Amniotic stem cell (primary cell): Measurements from ENCODE around the gene NDP.

Source experiments
- DNase-seq: peaks from one replicate; lab custom pipeline; 2025; lab: John Stamatoyannopoulos, UW

The NDP gene, protein sequence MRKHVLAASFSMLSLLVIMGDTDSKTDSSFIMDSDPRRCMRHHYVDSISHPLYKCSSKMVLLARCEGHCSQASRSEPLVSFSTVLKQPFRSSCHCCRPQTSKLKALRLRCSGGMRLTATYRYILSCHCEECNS

DNA sequence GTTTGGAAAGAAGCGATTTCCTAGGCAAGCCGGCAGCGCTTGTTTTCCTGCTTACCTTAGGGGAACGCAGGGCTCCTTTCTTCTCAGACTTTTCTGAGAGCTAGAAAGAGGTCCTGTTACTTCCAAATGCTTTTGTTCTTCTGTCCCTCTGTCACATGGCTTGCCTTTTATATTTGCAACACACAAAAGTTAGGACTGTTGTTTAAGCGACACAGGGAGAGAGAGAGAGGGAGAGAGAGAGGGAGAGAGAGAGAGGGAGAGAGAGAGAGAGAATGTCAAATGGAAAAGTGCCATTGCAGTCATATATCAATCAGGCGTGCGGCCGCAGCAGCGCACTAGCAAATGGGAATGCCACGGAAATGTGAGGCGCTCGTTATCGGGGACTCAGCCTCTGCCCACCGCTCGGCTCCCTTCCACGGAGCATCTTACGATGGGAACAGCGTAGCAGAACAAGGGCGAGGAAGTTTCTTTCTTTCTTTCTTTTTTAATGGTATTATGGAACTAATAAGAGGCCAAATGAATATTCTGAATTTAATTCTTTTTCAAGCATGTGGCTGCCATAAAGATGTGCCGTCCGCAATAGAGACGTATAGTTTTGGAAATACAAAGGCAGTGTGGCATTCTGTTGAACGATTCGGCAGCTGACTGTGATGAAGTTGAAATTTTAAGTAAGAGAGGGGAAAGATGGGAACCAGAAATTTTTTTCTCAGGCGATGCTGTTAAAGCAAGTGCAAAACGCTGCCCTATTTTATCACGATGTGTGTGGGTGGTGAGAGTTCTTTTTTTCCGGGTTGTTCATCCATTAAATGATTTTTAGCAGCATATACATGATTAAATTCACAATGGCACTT, at the start of gene NDP:
Gene NDP, minus strand, starts transcription at position 142 of the 851 bp plus-strand sequence. CDS start 14,745 bp downstream, outside the sequence.
- no peak for DNase-seq

DNA sequence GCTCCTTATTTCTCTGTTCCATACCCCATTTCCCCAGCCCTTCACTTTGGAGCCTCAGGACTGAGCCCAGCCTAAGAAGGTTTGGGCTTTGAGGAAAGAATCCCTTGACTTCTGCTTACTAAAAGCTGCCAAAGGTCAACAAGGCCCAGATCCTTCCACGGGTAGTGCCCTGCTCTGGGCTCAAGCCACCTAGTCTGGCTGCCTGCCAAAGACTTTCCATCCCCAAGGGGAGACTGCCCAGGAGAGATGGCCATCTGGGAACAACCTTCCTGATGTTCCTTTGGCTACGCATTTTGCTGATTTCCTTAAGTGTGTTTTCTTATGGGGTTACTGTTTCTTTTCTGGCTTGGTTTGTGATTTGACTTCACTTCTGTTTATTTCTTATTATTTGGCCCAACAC, 49.8 kb upstream of the NDP start:
- DNase-seq = no peak

DNA sequence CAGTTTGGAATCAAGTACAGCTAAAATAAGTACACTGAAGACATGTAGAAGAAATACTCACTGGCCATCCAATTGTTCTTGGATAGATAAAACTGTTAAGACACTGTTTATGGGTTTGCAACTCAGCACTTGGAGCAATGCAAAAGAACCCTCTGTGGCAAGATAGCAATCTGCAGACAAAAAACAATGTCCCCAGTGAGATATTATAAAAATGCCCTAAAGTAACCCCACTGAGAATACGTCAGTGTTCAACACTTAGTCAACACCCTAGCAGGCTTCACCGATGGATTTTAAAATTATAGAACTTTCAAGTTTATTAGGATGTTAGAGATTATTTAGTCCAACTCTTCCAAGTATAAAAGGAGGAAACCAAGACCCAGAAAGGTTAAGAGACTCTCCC, 47.5 kb upstream of the NDP start:
- DNase-seq = no peak

DNA sequence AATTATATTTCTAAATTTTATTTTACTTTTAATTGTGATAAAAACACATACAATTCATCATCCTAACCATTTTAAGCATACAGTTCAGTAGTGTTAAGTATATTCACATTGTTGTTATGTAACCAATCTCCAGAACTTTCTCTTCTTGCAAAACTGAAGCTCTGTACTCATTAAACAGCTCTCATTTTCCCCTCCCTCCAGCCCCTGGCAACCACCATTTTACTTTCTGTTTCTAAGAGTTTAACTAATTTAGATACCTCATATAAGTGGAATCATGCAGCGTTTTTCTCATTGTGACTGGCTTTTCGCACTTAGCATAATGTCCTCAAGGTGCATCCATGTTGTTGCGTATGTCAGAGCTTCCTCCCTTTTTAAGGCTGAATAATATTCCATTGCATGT, 46.7 kb upstream of the NDP start:
- DNase-seq = no peak

DNA sequence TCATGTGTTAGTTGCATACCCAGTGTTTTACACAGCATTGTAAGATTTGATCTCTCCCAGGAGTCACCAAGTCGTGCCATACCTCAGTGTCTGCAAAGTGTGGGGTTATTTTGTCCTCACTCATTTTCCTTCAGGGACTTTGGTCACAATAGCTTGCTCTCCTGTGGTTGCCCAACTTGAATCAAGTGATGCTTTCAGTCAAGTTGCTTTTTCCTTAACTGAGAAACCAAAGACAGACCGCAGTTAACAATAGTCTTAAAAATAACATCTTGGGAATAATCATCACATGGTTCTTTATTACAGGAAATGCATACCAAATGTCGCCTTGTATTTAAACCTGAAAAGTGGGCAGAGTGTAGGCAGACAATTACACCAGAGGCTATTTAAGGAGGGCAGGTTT, 44.5 kb upstream of the NDP start:
- no peak for DNase-seq

DNA sequence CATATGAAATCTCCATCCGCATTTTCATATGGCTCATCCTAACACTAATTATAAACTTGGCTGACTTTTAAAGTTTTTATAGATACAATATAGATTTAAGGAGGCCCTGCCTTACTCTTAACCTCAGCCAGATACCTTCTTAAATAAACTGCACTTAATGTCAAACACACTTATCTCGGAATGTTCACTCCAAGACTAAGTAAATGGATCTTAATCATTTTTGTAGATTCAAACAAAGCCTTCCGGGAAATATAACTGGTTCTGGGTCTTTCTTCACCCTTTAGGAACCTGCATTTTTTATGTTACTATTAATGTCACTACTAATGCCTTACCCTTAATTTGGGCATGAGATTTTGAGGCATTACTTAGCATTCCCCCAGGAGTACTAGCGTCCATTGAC, 43.7 kb upstream of the NDP start:
- no peak for DNase-seq

DNA sequence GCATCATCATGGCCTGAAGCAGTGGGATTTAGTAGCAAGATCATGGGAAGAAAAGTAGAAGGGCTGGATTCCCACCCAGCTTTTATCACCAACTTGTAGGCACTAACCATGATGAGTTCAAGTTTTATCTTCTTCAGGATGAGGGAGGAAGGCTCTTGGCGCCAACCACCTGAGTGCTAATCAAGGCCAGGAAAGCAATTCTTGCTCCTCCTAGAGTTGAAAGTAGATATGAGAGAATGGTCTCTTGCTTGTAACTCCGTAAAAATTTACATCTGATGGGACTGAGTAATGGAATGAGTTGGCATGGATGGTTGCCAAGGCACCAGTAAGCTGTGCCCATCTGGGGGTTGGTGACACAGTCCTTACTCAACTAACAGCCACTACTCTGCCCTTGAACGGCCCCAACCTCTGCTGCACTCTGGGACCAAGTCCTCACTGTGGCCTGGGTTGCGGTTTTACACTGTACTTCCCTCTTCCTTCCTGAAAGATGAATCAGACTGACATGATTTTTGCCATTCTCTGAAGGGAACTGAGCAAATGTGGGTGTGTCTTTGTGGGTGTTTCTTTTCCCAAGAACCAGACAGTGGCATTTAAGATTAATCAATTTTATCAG, 39.4 kb upstream of the NDP start:
- DNase-seq = peak; percentile 14

DNA sequence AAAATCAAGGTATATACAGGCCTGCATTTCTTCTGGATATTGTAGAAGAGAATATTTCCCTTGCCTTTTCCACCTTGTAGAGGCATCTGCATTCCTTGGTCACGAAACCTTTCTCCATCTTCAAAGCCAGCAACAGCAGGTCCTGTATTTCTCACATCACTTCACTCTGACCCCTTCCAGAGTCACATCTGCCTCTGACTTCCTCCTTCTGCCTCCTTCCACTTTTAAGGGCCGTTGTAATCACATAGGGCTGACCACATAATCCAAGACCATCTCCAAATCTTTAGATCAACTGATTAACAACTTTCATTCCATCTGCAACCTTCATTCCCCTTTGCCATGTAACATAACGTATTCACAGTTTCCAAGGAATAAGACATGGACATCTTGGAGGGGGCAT, 38.3 kb upstream of the NDP start:
- DNase-seq = no peak

DNA sequence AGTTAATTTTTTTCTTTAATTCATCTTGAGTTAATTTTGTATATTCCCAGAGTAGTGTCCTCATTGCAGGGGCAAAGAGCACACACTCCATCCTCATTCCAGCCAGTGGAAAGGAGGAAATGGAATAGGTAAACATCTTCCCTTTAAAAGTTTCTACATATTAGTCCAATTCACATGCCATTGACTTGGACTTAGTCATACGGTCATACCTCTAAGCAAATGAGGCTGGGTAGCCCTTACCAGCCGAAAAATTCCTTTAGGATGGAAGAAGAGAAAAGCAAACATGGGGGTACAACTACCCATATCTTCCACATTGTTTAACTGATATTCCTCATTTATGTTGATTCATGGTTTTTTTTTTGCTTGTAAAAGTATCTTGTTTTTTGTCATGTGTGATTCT, 37.4 kb upstream of the NDP start:
- no peak for DNase-seq

DNA sequence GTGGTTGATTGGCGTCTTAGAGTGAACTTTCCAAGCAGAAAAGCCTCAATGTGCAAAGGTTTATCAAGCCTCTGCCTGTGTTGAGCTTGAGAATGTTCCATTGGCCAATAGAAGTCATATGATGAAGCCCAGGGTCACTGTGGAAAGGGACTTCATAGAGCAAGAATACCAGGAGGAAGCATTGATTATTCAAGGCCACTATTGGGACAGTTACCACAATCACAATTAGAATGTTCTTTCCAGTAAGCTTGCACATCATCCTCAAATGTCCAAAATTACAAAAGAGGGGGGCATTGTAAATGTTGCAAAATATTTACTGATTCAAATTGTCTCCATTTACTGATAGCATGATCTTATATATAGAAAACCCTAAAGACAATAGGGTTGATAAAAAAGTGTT, 32.9 kb upstream of the NDP start:
- no peak for DNase-seq

DNA sequence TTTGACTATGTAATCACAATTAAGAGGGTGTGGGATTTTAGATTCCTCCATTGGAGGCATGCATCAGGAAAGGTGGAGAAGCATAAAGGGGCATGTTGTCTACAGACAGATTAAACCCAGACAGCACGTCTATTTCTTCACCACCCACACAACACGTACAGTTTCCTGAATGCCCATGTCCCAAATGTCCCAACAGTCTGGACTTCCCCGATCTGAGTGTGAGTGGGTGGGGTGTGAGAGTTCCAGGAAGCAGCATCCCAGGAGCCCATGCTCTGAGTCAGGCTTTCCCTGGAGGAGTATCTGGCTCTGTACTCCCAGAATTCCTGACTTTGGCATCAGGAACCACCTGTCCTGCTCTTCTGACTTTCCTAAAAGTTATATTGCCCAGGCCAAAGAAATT, 30.8 kb upstream of the NDP start:
- DNase-seq = no peak

DNA sequence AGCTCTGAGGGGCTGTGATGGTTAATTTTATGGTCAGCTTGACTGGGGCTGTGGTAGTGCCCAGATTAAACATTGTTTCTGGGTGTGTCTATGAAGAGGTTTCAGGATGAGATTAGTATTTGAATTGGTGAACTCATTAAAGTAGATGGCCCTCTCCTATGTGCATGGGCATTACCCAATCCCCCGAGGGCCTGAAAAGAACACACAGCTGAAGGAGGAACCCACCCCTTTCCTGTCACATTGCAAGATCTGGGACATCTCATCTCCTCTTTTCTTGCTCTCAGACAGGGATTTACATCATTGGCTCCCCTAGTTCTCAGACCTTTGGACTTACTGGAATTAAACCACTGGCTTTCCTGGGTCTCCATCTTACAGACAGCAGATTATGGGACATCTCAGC, 29.4 kb upstream of the NDP start:
- DNase-seq = no peak

DNA sequence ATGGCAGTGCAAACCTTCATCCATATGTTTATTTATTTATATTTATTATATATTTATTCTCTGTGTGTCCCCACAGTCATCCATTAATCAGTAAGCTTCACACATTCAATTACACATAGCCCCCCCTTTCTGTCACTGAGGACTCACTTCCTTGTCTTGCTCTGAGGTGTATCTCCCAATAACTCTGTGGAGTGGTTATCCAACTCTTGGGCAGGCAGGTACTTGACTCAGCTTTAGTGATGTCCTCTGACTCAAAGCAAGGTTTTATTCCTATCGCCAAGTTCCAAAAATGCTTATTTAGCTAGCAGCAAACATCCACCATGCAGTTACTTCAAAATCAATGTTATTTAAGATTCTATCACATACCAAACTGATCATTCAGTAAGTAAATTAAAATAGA, 25.2 kb upstream of the NDP start:
- DNase-seq = no peak

DNA sequence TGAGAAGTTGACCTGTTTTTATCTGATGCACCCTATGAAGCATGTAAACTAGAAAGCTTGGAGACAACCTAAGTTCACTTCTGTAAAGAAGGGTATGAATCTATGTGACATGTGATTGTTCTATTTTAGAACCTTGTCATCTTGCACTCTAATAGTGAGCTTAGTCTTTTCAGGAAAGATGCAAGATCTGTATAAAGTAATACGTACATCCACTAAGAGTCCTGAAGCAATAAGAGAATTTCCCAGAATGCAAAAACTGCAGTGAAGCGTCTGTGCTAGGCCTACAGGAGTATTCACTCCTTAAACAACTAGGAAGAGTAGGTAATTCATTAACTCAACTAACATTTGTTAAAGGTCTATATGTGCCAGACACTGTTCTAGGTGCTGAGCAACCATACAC, 23.3 kb upstream of the NDP start:
- DNase-seq = no peak

DNA sequence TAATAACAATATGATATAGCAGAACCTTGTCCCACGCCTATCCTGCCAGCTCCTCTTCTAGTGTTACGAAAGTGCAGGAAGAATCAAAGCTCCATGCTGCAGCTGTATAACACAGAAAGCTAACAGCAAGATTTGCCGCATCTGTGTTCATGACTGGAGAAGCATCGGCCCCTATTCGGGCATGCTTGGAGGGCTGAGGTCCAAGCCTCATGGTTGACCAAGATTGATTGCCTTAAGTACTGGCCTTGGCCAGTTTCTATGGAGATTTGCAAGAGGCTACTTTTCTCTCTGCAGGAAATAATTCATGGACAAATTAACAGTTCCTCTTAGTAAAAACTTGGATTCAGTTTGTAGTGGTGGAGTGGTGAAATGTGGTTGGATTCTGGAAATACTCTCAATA, 12.9 kb upstream of the NDP start:
- no peak for DNase-seq

DNA sequence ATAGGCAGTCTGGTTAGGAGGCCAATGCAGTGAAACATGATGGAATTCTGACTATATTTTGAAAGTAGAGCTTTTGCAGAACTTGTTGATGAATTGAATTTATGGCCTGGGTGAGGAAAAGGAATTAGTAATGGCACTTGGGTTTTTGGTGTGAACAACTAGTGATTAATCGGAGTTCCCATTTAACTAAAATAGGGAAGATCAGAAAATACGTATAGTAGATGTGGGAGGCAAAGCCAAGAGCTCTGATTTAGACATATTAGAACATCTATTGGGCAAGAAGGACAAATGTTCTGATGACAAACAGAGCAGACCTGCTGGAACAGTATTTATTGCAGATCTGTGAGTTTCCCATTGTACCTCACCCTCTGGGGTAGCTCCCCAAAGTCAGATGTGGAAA, 12.3 kb upstream of the NDP start:
- no peak for DNase-seq

DNA sequence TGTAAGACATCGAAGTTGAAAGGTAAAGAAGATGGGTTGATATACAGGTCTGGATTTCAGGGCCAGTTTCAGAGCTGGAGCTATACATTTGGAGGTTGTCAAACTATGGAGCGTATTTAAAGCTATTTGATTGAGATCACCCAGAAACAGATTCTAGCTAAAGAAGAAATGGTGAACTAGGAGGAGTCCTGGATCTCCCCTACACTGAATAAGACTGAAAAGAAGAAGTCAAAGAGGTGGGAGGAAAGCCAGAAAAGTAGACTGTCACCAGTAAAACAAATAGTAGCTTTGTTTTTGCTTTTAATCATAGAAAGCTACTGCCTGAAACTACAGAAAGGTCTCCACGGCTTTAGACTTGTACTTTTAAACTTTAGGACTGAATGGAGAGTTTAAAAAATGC, 5.0 kb upstream of the NDP start:
- no peak for DNase-seq

DNA sequence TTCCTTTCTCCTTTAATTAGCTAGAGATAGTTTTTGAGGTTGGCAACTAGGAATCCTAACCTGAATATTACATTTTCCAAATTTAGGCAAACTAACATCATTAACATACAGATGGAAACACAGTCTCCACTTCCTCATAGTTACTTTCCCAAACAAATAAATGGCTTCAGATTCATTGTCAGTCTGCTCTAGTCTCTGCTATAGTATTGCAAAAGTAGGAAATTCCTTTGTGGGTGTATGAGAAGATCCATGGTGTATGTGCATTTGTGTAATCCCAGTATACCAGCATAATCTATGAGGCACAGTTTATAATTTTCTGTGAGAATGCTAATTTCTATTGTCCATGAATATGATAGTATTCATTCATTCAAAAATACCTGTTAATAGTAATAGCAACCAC, 3.0 kb upstream of the NDP start:
- DNase-seq = no peak

DNA sequence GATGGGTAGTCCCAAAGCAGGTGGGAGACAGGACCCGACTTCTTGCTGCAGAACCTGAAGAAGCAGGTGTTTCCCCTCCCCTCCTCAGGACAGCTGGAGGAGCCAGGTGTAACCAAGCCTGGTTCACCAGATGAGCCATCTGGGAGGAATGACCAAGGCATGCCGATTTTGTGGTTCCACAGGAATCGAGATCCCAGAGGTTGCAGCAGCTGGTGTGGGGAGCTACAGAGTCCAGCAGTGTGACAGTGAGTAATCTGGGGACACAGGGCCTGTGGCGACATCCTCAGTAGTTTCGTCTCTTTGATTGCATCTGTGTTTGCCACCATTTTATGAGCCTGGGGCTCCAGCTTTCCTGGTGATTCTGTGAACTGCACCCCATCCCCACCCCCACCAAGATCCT, 2.6 kb upstream of the NDP start:
- DNase-seq = no peak

DNA sequence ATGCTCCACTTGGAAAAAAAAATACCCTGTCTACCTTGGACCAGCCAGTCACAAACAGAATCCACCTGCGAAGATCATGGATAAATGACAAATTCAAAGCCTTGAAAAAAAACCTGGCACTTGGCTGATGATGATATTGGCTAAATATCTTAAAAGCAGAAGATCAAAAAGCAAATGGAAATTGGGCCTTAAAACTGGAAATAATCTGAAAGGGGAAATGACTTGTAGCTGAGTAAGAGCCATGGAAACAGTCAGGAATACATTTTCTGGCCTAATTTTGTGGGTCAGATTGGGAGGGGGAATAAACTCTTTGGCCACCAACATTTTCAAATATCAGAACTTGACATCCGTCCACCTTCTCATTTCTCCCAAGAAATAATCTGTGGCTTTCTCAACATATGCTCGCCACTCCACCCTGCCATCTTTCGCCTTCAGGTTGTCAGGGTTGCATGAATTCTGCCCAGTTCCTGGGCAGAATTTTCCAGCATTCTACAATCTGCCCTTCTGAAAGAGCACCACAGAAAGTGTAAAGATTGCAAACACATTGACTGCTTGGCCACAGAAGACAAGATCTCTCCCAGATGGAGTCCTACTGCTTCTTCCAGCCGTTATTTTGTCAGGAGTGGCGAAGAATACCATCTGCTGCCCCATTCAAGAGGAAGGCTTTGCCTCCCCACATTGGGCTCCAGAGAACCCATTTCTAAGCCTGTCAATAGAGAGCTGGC, 1.7 kb upstream of the NDP start:
- DNase-seq = no peak

DNA sequence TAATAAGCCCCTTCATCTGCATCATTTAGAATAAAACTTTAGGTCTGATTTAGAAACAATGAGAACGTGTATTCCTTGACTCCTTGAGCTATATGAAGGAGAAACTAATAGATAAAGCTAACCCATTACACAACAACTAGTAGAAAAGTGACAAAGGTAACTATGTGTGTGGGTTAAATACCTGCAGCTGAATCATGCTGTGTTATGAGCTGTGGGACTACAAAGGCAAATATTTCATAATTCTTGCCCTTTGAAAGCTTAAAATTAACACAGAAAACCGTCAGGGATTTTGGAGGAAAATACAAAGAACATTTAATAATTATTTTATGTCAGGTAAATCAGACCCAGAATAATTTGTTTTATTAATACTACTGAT, 898 bp upstream of the NDP start:
- DNase-seq = no peak

DNA sequence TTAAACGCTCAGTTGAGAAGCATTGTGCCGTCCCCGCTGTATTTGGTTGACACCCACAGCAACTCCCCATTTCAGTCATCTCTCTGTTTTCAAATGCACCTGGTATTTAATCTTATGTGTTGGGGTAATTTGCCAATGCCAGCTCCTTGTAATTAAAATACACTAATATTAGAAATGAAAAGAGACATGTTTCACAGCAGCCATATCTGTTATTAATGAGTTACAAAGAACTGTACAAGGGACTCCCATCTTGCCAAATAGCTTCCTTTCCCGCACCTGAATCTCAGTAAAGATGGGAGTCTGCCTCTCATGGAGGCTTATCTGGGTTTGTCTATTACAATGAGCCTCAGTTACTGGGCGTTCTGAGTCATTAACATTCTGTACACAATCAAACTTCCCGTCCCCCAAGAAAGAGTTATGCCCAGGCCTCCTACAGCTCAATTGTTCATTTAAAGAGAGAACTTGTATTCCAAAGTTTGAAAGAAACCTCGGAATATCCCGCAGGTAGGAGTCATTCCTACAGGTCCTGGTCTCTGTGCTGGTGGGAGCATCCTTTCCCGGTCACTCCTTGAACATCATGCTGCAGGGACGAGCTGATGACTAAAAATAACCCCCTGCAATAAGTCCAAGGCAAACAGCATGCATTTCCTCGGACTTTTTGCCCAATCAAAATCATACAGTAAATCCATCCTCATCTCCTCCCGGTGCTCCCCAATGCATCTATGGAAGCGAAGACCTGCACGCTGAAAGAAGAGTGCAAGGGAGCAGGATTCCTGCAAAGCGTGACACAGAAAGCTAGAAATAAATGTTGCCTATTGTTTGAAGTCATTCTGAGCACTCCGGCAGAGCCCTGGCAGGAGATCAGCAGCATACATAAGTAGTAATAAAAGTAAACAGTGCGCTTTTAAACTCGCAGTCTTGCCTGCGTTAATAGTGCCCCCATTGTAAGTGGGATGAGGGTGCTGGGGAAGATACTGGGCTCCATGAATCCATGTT, 926 bp downstream of the NDP start:
- no peak for DNase-seq
